ENCODE results near the gene CEP89.

- TF ChIP-seq, protein P1, sequence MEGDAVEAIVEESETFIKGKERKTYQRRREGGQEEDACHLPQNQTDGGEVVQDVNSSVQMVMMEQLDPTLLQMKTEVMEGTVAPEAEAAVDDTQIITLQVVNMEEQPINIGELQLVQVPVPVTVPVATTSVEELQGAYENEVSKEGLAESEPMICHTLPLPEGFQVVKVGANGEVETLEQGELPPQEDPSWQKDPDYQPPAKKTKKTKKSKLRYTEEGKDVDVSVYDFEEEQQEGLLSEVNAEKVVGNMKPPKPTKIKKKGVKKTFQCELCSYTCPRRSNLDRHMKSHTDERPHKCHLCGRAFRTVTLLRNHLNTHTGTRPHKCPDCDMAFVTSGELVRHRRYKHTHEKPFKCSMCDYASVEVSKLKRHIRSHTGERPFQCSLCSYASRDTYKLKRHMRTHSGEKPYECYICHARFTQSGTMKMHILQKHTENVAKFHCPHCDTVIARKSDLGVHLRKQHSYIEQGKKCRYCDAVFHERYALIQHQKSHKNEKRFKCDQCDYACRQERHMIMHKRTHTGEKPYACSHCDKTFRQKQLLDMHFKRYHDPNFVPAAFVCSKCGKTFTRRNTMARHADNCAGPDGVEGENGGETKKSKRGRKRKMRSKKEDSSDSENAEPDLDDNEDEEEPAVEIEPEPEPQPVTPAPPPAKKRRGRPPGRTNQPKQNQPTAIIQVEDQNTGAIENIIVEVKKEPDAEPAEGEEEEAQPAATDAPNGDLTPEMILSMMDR (IDR thresholded peaks at IDR 0.05), result no peak
- TF ChIP-seq POLR2A (IDR thresholded peaks at IDR 0.05), result no peak
Measured at GRCh38 chr19:32874605-32875004, 97.2 kb downstream of the CEP89 start.
